HepG2 (cell line): ENCODE measurements around the gene KLHDC1. TPM values are rescaled to one million over a fixed set of nuclear protein-coding genes. Genes with fewer than 3 reads are reported as not detected.

Source experiments
- BCL6 ChIP-seq: IDR thresholded peaks from 2 replicates; pipeline ENCODE4 v1.6.1; 2016; ENCODE audit warnings: missing genetic modification reagents, missing compliant biosample characterization
- CC2D1A ChIP-seq: sonication (generic); formaldehyde crosslinking; IDR thresholded peaks from 2 replicates; pipeline ENCODE4 v1.8.1; 2023; ENCODE audit warnings: mild to moderate bottlenecking, missing genetic modification reagents
- CENPT ChIP-seq: sonication (generic); formaldehyde crosslinking; IDR thresholded peaks from 2 replicates; pipeline ENCODE4 v1.8.0; 2022; ENCODE audit warnings: low read depth, mild to moderate bottlenecking, moderate library complexity, missing genetic modification reagents
- DZIP1 ChIP-seq: sonication (generic); formaldehyde crosslinking; IDR thresholded peaks from 2 replicates; pipeline ENCODE4 v1.5.0; 2020; ENCODE audit warnings: mild to moderate bottlenecking, missing genetic modification reagents
- EEA1 ChIP-seq: sonication (generic); formaldehyde crosslinking; IDR thresholded peaks from 2 replicates; pipeline ENCODE4 v1.5.1; 2020; ENCODE audit warnings: mild to moderate bottlenecking, missing genetic modification reagents, borderline replicate concordance
- GLI4 ChIP-seq: sonication (generic); formaldehyde crosslinking; IDR thresholded peaks from 2 replicates; pipeline ENCODE4 v1.5.1; 2020; ENCODE audit warnings: missing genetic modification reagents, mild to moderate bottlenecking, moderate library complexity, borderline replicate concordance
- IKZF1 ChIP-seq: fragments of 450-650 bp; IDR thresholded peaks from 2 replicates; pipeline ENCODE4 v1.7.1; 2016
- KDM4B ChIP-seq: sonication (generic); formaldehyde crosslinking; IDR thresholded peaks from 2 replicates; pipeline ENCODE4 v1.4.0; 2020; ENCODE audit warnings: missing genetic modification reagents
- MXD1 ChIP-seq: sonication (generic); formaldehyde crosslinking; IDR thresholded peaks from 2 replicates; pipeline ENCODE4 v1.4.0; 2020; ENCODE audit warnings: mild to moderate bottlenecking, missing genetic modification reagents
- NFKB2 ChIP-seq: sonication (generic); formaldehyde crosslinking; IDR thresholded peaks from 2 replicates; pipeline ENCODE4 v1.4.0; 2020; ENCODE audit warnings: missing genetic modification reagents, borderline replicate concordance
- PBX2 ChIP-seq: IDR thresholded peaks from 2 replicates; pipeline ENCODE4 v1.6.1; 2016; ENCODE audit warnings: control low read depth
- PRMT3 ChIP-seq: sonication (generic); formaldehyde crosslinking; IDR thresholded peaks from 2 replicates; pipeline ENCODE4 v1.8.1; 2022; ENCODE audit warnings: low read depth, mild to moderate bottlenecking, moderate library complexity, missing genetic modification reagents, borderline replicate concordance
- REPIN1 ChIP-seq: sonication (generic); formaldehyde crosslinking; IDR thresholded peaks from 2 replicates; pipeline ENCODE4 v1.8.0; 2022; ENCODE audit warnings: missing genetic modification reagents, low read depth, mild to moderate bottlenecking, borderline replicate concordance
- RFXANK ChIP-seq: IDR thresholded peaks from 2 replicates; pipeline ENCODE4 v1.6.1; 2016
- TBX3 ChIP-seq: fragments of 450-650 bp; IDR thresholded peaks from 2 replicates; pipeline ENCODE4 v1.6.1; 2017; ENCODE audit warnings: antibody characterized with exemption, mild to moderate bottlenecking, inconsistent platforms, borderline replicate concordance
- TSC22D2 ChIP-seq: sonication (generic); formaldehyde crosslinking; IDR thresholded peaks from 2 replicates; pipeline ENCODE4 v1.5.1; 2020; ENCODE audit warnings: missing genetic modification reagents, mild to moderate bottlenecking, borderline replicate concordance
- ZBTB7A ChIP-seq: sonication (generic); formaldehyde crosslinking; IDR thresholded peaks from 2 replicates; pipeline ENCODE4 v1.8.0; 2022; ENCODE audit warnings: mild to moderate bottlenecking, missing genetic modification reagents
- ZC3H13 ChIP-seq: sonication (generic); formaldehyde crosslinking; IDR thresholded peaks from 2 replicates; pipeline ENCODE4 v1.8.1; 2023; ENCODE audit warnings: mild to moderate bottlenecking, missing genetic modification reagents, moderate library complexity
- ZMAT3 ChIP-seq: sonication (generic); formaldehyde crosslinking; conservative IDR thresholded peaks from 2 replicates; pipeline ENCODE4 v1.7.0; 2021; ENCODE audit warnings: missing genetic modification reagents
- ZNF12 ChIP-seq: sonication (generic); formaldehyde crosslinking; IDR thresholded peaks from 2 replicates; pipeline ENCODE4 v1.5.0; 2020; ENCODE audit warnings: missing genetic modification reagents
- ZNF362 ChIP-seq: sonication (generic); formaldehyde crosslinking; IDR thresholded peaks from 2 replicates; pipeline ENCODE4 v1.4.0; 2020; ENCODE audit warnings: missing genetic modification reagents, mild to moderate bottlenecking, borderline replicate concordance
- ZNF414 ChIP-seq: sonication (generic); formaldehyde crosslinking; IDR thresholded peaks from 2 replicates; pipeline ENCODE4 v1.5.0; 2020; ENCODE audit warnings: missing genetic modification reagents
- ZNF460 ChIP-seq: sonication (generic); formaldehyde crosslinking; IDR thresholded peaks from 2 replicates; pipeline ENCODE4 v1.5.1; 2020; ENCODE audit warnings: missing genetic modification reagents, mild to moderate bottlenecking, borderline replicate concordance
- ZNF615 ChIP-seq: sonication (generic); formaldehyde crosslinking; IDR thresholded peaks from 2 replicates; pipeline ENCODE4 v1.5.0; 2020; ENCODE audit warnings: mild to moderate bottlenecking, missing genetic modification reagents, borderline replicate concordance
- polyA plus RNA-seq, 8 experiments: library from polyadenylated mRNA; depleted of rRNA in 3 of 8; stranded (reverse) in 7 of 8; unstranded in 1 of 8; fragments of >200 nt; fragmentation: Illumina TruSeq in 4 of 8; extraction: Trizol in 4 of 8; gene quantifications; 2 replicates each; pipeline versions ENCODE4 v1.2.1 to v1.2.3, GENCODE V29; 2011 to 2016; ENCODE audit warnings: low read depth in 4 of 8, missing spikeins in 1 of 8, mixed read lengths in 1 of 8; ENCODE audit not compliant: insufficient read depth in 1 of 8
- total RNA-seq, 5 experiments: library from RNA; depleted of rRNA; stranded (reverse); fragments of >200 nt; fragmentation: Illumina TruSeq; extraction: Trizol; gene quantifications; 2 replicates each; pipeline ENCODE4 v1.2.3, GENCODE V29; 2016; ENCODE audit warnings: low read depth in 1 of 5

KLHDC1 gene
- total and polyA plus RNA-seq, 2 of the 13 experiments (the other 11 are each of a cell fraction or from before 2014, with no cell fraction given): 0.11 TPM; not detected in 1

- TF ChIP-seq RFXANK (CRISPR knock-in tag): no peak
- no peak for TF ChIP-seq DZIP1
- TF ChIP-seq CENPT (CRISPR knock-in tag): no peak
- no peak for TF ChIP-seq CC2D1A (CRISPR knock-in tag)
- TF ChIP-seq ZNF414 (CRISPR knock-in tag): no peak
- TF ChIP-seq ZMAT3 (CRISPR knock-in tag): peak; percentile 44; the same call in 1 of the 2 replicates
- peak; percentile 23; the same call in 1 of the 2 replicates for TF ChIP-seq ZNF362
- TF ChIP-seq TSC22D2 (CRISPR knock-in tag): no peak
- peak; percentile 5; the same call in 1 of the 2 replicates for TF ChIP-seq BCL6
- TF ChIP-seq KDM4B (CRISPR knock-in tag): no peak
- TF ChIP-seq ZC3H13: peak; percentile 65; the same call in 1 of the 2 replicates
- TF ChIP-seq TBX3: no peak
- TF ChIP-seq PRMT3: 0 out of 2 replicates have a peak, but pooled peaks have one; percentile 46
- TF ChIP-seq ZNF12 (CRISPR knock-in tag): 0 out of 2 replicates have a peak, but pooled peaks have one; percentile 13
- no peak for TF ChIP-seq ZBTB7A (CRISPR knock-in tag)
- TF ChIP-seq PBX2 (CRISPR knock-in tag): no peak
- TF ChIP-seq ZNF460 (CRISPR knock-in tag): no peak
- peak; percentile 47; the same call in 1 of the 2 replicates for TF ChIP-seq NFKB2 (CRISPR knock-in tag)
- peak; percentile 5; the same call in 1 of the 2 replicates for TF ChIP-seq MXD1 (CRISPR knock-in tag)
- TF ChIP-seq GLI4 (CRISPR knock-in tag): peak; percentile 59
- no peak for TF ChIP-seq EEA1 (CRISPR knock-in tag)
- no peak for TF ChIP-seq REPIN1 (CRISPR knock-in tag)
- TF ChIP-seq IKZF1: no peak
- TF ChIP-seq ZNF615 (CRISPR knock-in tag): no peak
Observed at GRCh38 chr14:49768301-49769121, 75.6 kb downstream of the KLHDC1 start (continued).
